Right lung (tissue), 10 donors: ENCODE data around the gene SMIM30. TPM values are rescaled to one million over a fixed set of nuclear protein-coding genes. Genes with fewer than 3 reads are reported as not detected.
A peak's percentile ranks its signal among the peaks of the same experiment; 100 is the strongest.
"Not testable (repeated sequence)": the region's sequence is repeated elsewhere in the genome, so short reads cannot be mapped to it uniquely, and the experiment has no call there.

ENCODE experiments used
- DNase-seq, 2 donors: peaks; one replicate each; pipeline ENCODE4 v3.0.0-alpha.2; 2013
- long read RNA-seq, 8 donors: transcript quantifications; one replicate each; lab custom pipeline, GENCODE V29; 2026
- polyA plus RNA-seq, 5 donors: library from polyadenylated mRNA; unstranded; fragments of 120-200 nt; gene quantifications; one replicate each; pipeline versions ENCODE4 v1.2.1 to v1.2.3, GENCODE V29; 2013; ENCODE audit warnings: inconsistent platforms in 1 of 5, low replicate concordance in 1 of 5; ENCODE audit not compliant: insufficient read length in 5 of 5, insufficient read depth in 1 of 5

Gene SMIM30, protein sequence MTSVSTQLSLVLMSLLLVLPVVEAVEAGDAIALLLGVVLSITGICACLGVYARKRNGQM
- polyA plus RNA-seq: 10 to 100 TPM; 66.2 to 99.2 (median 76.4) TPM
- long read RNA-seq, donor 1, transcript SMIM30-201 (3 exons, 1,070 nt): major isoform, 69 of 89 reads
- long read RNA-seq, donor 1, transcript SMIM30-204 (3 exons, 962 nt): minor isoform, 8 of 89 reads
- long read RNA-seq, donor 1, transcript SMIM30-202 (2 exons, 818 nt): minor isoform, 12 of 89 reads
- long read RNA-seq, donor 1, partial matches to known transcripts: 0 of 89 reads
- long read RNA-seq, donor 1, other reads (novel, unspliced or antisense): 0 of 89 reads
- long read RNA-seq, donor 2, transcript SMIM30-202 (2 exons, 818 nt): minor isoform, 10 of 32 reads
- long read RNA-seq, donor 2, transcript SMIM30-201 (3 exons, 1,070 nt): major isoform, 20 of 32 reads
- long read RNA-seq, donor 2, partial matches to known transcripts: 0 of 32 reads
- long read RNA-seq, donor 2, other reads (novel, unspliced or antisense): 0 of 32 reads
- long read RNA-seq, donor 3, transcript SMIM30-202 (2 exons, 818 nt): minor isoform, 14 of 60 reads
- long read RNA-seq, donor 3, transcript SMIM30-201 (3 exons, 1,070 nt): major isoform, 41 of 60 reads
- long read RNA-seq, donor 3, partial matches to known transcripts: 0 of 60 reads
- long read RNA-seq, donor 3, other reads (novel, unspliced or antisense): 0 of 60 reads
- long read RNA-seq, donor 4, transcript SMIM30-202 (2 exons, 818 nt): minor isoform, 5 of 38 reads
- long read RNA-seq, donor 4, transcript SMIM30-201 (3 exons, 1,070 nt): major isoform, 32 of 38 reads
- long read RNA-seq, donor 4, partial matches to known transcripts: 0 of 38 reads
- long read RNA-seq, donor 4, other reads (novel, unspliced or antisense): 0 of 38 reads
- long read RNA-seq, donor 5, transcript SMIM30-202 (2 exons, 818 nt): minor isoform, 20 of 97 reads
- long read RNA-seq, donor 5, transcript SMIM30-201 (3 exons, 1,070 nt): major isoform, 69 of 97 reads
- long read RNA-seq, donor 5, transcript SMIM30-204 (3 exons, 962 nt): minor isoform, 7 of 97 reads
- long read RNA-seq, donor 5, partial matches to known transcripts: 0 of 97 reads
- long read RNA-seq, donor 5, other reads (novel, unspliced or antisense): 0 of 97 reads
- long read RNA-seq, donor 6, transcript SMIM30-202 (2 exons, 818 nt): minor isoform, 8 of 80 reads
- long read RNA-seq, donor 6, transcript SMIM30-204 (3 exons, 962 nt): minor isoform, 10 of 80 reads
- long read RNA-seq, donor 6, transcript SMIM30-201 (3 exons, 1,070 nt): major isoform, 62 of 80 reads
- long read RNA-seq, donor 6, partial matches to known transcripts: 0 of 80 reads
- long read RNA-seq, donor 6, other reads (novel, unspliced or antisense): 0 of 80 reads
- long read RNA-seq, donor 7, transcript SMIM30-201 (3 exons, 1,070 nt): major isoform, 20 of 21 reads
- long read RNA-seq, donor 7, partial matches to known transcripts: 0 of 21 reads
- long read RNA-seq, donor 7, other reads (novel, unspliced or antisense): 0 of 21 reads
- long read RNA-seq, donor 8, transcript SMIM30-201 (3 exons, 1,070 nt): major isoform, 16 of 24 reads
- long read RNA-seq, donor 8, transcript SMIM30-204 (3 exons, 962 nt): minor isoform, 5 of 24 reads
- long read RNA-seq, donor 8, partial matches to known transcripts: 0 of 24 reads
- long read RNA-seq, donor 8, other reads (novel, unspliced or antisense): 0 of 24 reads

DNA sequence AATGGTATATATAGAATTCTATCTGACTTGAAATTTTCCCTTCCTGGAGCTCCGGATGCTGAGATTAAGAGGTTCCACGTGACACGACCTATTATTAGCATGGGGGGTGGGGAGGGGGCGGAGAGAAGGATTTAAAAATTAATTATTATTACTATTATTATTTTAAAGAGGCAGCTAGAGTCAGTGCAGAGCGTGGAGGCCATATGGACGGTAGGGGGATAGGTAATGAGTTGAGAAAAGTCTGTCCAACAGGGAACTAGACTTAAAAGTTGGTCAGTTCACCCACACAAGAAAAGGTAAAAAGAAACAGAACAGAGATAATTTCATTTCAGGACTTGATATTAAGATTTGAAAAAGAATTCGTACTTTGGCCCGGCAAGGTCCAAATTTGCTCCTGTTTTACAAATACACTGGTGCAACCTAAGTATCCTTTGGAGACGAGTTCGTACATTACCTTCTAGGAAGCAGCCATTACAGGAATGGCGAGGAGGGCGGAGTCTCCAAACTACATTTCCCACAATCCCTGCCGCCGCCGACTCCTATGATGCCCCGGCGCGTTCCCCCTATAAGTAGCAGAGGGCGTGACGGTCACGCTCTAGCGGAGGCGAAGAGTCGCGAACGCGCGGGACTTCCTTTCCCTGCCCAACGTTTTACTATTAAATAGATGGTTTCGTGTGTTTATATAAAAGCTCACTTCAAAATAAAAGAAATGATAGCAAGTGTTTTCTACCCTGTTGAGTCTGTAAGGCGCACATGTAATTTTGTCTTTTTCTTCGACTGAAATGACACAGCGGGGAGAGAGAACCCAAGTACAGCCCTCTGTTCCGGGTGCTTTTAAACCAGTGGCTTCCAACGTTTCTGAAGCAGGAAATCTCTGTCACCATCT is at the start of gene SMIM30:
Gene SMIM30, minus strand, starts transcription at position 481 of the 886 bp plus-strand sequence. CDS start 976 bp downstream, outside the sequence.
- DNase-seq: peak; percentile 89 to 90

DNA sequence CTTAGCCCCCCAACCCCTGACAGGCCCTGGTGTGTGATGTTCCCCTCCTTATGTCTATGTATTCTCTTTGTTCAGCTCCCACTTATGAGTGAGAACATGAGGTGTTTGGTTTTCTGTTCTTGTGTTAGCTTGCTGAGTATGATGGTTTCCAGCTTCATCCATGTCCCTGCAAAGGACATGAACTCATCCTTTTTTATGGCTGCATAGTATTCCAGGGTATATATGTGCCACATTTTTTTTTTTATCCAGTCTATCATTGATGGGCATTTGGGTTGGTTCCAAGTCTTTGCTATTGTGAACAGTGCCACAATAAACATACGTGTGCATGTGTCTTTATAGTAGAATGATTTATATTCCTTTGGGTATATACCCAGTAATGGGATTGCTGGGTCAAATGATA is 47.8 kb upstream of the SMIM30 start:
- not testable (repeated sequence) for DNase-seq

DNA sequence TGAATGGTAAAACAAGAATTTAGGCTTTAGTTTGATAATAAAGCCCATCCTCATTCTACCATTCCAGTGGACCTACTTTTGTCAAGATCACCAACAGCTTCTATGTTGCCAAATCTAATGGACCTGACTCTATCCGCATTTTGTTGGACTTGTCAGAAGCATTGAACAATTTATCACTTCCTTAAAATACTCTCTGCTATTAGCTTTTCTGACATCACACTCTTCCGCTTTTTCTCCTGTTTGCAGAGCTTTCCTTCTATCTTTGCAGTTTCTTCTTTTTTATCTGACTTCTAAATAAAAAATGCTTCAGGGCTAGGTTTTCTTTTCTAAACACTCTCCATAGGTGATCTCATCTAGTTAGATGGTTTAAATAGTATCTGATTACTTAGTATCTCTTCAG is 42.7 kb upstream of the SMIM30 start:
- DNase-seq: no peak

DNA sequence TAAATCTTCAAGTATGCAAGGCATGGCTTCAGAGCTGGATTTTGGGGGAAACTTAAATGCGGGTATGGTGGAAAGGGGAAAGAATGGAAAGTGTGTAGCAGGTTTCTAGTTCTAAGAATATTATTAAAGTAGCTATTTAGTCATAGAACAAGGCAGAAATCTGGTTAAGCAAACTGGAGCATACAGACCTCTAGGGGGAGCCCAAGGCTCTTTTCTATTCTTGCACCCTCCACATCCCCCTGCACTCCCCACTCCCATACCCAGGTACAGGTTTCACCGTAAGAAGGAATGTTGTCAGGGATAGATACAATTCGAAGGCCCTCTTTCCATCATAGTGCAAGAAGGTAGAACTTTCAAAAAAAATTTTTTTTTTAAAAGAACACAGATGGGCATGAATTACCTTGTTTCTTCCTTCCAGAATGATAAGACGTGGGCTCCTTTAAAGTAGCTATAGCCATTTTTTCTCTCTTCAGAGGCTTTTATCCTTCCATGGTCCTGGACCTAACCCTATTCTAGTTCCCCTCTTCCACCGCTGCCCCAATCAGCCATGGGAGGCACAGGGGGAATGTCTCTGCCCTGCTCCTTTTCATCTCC is 41.5 kb upstream of the SMIM30 start:
- DNase-seq: peak in 1 of 2 donors; percentile 3

DNA sequence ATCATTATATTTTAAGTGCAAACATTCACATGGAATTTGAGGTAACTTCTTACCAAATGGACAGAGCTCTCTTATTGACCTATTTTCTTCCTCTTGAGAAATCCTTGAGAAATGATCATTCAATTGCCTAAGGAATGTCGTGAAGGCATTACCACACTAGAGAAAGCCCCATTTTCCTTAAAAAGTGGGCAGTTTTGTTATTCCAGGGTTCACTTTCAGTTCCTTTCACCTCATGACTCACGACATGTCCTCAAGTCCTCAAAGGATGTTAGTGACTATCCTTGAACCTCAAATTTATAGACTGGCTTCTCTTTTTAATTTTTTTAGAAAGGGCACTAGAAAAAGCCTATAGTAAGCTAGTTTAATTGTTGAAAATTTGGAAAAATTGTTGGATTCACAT is 40.4 kb upstream of the SMIM30 start:
- no peak for DNase-seq

DNA sequence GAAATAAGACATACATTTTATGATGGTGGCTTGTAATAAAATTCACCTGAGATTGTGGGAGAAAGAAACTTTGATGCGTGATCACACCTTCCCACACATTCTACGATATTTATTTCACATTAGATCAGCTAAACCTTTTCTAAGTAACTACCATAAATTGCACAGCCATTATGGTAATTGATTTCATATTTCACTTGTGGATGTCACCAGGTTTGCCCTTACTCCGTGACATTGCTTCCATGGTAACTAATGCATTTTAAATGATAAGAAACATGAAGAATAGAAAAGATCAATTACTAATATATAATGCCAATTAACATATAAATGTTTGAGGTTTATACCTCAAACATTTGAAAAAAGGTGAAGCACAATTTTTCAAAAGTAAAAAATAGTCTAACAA is 35.8 kb upstream of the SMIM30 start:
- no peak for DNase-seq

DNA sequence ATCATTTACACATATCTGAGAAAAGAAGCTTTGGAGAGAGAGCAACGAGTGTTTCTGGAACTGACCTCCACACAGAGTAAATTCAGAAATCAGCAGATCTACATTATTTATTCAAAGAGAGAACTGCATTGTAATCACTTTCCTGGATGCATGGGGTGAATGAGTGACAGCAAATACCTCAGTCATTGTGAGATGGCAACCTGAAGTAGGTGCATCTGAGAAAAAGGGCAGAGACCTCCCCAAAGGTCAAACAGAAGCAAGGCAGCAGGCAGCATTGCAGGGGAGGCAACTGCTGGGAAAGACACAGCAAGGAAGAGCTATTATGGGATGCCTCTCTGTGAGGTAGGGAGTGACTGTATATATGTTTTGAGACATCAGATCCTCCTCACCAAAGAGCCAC is 26.5 kb upstream of the SMIM30 start:
- DNase-seq: no peak

DNA sequence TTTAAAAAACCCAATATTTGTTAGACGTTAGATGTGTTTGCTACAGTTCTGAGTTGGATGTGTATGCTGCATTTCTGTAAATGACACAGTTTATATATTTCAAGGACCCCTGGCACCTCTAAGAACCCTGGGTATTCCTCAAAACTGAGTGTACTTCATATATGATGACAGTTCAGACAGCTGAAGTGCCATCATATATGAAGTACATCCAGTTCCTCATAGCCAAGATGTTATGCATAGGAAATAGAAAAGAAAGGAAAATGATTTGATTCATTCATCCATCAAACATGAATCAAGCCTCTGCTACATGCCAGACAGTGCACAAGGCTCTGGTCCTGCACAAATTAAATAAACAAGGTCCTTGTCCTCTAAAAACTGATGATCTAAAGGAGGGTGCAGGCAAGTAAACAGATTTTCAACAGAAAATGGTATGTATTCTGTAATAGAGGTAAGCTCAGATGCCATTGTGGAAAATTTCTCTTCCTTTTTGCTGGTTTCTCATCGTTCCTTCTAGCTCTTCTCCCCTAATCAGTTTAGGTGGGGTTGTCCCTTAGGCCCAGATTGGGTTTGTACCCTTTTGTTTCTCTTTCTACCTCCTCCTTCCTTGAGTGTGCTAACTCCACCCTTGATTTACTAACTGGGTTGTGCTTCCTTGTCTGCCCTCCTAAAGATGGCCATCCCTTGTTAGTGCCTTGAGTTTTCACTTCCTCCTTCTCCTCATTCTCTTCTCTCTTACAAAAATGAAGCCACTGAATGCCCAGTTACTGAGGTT is 25.3 kb upstream of the SMIM30 start:
- no peak for DNase-seq

DNA sequence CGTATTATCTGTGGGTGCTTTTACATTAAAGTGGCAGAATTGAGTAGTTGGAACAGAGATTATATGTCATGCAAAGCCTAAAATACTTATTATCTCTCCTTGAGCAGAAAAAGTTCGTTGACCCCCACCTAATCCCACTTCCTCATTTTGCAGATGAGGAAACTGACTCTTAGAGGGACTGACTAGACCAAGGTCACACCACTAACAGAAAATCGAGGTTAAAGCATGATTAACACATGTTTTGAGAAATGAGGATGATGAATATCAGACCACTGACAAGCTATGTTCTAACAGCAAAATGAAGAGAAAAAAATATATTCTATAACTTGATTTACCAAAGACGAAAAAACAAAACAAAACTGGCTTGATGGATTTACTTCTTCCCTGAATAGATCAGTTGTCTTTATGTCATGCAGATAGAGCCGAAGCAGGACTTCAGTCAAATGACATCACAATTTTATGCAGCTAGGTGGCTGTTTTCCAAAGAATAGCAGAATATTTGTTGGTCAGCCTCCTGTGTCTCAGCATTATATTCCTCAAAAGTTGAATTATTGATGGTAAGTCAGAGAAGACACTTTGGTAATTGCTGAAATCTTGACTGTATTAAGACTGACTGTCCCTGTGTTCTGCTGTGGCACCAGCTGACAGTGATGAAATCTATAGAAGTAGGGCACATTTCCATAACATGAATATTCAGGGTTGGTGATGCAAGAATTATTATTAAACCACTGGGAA is 24.2 kb upstream of the SMIM30 start:
- no peak for DNase-seq

DNA sequence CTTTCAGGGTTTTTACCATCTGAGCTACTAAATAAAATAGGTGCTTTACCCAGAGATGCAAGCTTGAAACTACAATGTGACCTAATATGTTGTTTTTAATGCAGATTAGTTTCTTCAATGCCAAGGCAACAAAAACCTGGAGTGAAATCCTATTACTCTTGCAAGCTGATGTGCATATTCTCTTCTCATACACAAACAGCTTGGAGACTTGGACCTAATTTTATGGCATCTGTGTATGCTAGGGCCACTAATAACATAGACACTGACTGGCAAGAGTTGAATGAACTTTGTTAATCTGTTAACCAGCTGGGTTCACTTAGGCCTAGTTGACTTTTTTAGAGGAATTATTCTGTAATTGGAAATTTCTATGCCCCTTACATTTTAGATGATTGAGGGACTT is 23.4 kb upstream of the SMIM30 start:
- DNase-seq: no peak

DNA sequence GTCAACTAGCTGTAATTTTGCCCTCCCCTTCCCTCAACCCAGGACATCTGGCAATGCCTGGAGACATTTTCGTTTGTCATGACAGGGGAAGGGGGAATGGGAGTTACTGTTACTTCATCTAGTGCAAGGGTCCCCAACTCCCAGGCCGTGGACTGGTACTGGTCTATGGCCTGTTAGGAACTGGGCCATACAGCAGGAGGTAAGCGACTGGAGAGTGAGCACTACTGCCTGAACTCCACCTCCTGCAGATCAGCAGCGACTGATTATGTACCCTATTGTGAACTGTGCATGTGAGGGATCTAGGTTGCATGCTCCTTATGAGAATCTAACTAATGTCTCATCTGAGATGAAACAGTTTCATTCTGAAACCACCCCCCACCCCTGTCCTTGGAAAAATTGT is 22.6 kb upstream of the SMIM30 start:
- DNase-seq: no peak

DNA sequence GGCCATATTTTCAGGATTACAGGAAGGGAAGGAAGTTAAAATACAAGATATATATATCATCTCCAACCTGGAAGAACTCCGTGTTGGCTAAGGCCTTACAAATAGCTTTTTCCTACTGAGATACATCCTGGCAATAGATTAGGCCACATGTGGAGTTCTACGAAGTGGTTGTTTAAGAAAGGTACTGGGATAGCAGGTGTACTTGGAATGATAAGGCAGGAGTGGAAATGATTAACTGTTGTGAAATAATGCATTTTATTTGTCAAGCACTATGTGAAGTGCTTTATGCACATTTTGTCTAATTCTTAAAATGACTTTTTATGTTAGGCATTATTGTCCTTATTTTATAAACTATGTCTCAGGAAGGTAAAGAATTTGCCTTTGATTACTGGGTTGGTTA is 18.9 kb upstream of the SMIM30 start:
- no peak for DNase-seq

DNA sequence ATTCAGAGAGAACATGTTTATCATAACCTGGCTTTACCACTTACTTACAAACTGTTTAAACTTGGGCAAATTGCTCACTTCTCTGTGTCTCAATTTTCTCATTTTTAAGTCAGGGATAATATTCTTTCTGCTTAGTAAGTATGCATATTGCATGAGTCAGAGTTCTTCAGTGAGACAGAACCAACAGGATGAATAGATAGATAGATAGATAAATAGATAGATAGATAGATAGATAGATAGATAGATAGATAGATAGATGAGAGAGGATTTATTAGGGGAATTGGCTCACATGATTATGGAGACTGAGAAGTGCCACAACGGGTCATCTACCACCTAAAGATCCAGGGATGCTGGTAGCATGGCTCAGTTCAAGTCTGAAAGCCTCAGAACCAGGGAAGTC is 15.7 kb upstream of the SMIM30 start:
- no peak for DNase-seq

DNA sequence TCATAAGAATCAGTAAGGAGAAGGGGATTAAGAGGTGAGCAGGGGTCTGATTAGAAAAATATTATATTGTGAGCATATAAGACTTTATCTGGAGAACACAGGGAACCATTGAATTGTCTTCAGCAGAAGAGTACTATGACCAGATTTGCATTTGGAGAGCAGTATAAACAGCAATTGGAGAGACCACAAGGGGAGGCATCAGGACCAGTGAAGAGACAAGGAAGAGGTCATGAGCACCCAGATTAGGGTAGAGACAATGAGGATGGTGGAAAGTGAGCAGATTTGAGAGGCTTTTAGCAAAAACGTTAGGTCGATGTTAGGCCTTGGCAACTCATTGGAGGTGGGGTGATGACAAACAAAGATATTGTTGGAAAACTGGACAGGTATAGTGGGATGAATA is 13.0 kb upstream of the SMIM30 start:
- no peak for DNase-seq

DNA sequence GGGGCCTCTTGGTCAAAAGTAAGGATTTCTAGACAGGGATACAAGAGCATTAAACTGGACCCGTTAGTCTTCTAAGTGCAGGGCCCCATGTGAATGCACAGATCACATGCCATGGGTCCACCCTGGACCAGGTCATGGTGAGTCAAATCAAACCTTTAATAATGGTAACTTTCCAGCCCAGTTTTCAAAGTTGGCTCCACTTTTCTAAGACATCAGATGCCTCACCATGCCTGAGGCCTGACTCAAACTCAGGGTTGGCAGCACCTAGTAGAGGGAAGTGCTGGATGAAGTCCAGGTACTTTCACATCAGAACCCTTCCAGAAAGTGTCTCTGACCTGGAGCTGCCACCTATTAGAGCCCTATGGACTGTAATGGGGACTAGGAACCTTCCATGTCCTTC is 9.7 kb upstream of the SMIM30 start:
- DNase-seq: no peak

DNA sequence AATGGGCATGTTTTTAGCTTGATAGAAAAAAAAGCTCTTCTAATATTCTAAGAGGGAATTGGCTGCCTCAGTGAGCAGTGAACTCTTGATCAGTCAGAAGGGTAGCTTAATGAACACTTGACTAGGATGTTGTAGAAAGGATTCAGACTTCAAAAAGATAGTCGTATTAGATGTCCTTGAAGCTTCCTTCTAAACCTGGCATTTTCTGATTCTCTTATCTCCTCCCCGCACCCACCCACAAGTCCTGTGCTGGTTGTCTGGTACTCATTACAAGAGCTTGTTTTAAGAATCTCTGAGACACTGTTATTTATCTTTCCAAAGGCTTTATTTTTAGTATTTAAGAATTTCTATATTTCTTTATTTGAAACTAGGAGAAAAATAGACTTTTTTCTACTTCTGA is 7.4 kb upstream of the SMIM30 start:
- no peak for DNase-seq

DNA sequence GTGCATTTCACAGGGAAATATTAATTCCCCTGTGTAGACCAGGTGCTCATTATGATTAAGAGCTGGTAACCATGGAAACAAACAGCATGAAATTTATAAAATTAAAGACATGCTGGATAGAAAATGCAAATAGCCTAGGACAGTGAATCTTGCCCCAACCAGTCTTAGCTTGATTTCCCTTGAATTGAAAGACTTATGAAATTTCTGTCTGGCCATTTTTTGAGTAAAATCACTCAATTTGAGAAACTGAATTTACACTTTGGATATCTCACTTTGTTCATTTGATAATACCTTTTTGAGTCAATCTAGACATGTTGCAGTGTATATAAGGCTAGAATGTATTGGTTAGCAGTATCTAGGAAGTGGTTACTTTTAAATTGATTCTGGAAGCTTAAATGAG is 4.4 kb upstream of the SMIM30 start:
- no peak for DNase-seq

DNA sequence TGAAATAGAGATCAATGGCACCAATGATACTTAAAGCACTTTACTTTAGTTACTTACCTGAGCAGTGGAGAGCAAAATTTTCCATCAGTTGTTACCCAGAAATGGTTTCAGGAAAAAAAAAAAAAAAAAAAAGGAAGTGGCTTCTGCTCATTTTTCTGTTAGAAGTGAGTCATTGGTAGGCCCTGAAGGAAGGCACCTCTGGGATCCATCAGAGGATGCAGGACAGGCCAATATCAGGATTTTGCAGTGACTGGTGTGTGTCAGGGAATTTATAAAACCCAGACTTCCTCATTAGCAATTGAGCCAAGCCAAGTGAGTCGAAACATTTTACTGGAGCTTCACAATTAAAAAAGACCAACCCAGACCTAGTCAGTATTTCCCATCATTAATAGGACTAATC is 2.3 kb upstream of the SMIM30 start:
- DNase-seq: no peak
